Smooth muscle cell of the brain vasculature (primary cell): Measurements from ENCODE around the gene MZT2B.
"Not testable (repeated sequence)": the region's sequence is repeated elsewhere in the genome, so short reads cannot be mapped to it uniquely, and the experiment has no call there.

ENCODE experiments used
- DNase-seq: peaks from one replicate; pipeline ENCODE4 v3.0.0-alpha.2; 2012; ENCODE audit warnings: low read depth, low spot score

The MZT2B gene

GRCh38 chr2:130181880-130182682 lies at the start of gene MZT2B:
MZT2B (plus strand) TSS chr2:130182262; CDS start chr2:130182283, 21 bp downstream.
- DNase-seq, result peak; percentile 41

GRCh38 chr2:130135692-130136541 lies 46.1 kb upstream of the MZT2B start:
- DNase-seq, result no peak

GRCh38 chr2:130136546-130136945 lies 45.5 kb upstream of the MZT2B start:
- DNase-seq, result not testable (repeated sequence)

GRCh38 chr2:130137118-130137517 lies 44.9 kb upstream of the MZT2B start:
- not testable (repeated sequence) for DNase-seq

GRCh38 chr2:130138326-130138725 lies 43.7 kb upstream of the MZT2B start:
- DNase-seq, result not testable (repeated sequence)

GRCh38 chr2:130138841-130139251 lies 43.2 kb upstream of the MZT2B start:
- not testable (repeated sequence) for DNase-seq

- DNase-seq, result not testable (repeated sequence)
Measured at GRCh38 chr2:130139331-130140280, 42.5 kb upstream of the MZT2B start.

- DNase-seq, result not testable (repeated sequence)
Measured at GRCh38 chr2:130140516-130140915, 41.5 kb upstream of the MZT2B start.

GRCh38 chr2:130141002-130141401 lies 41.1 kb upstream of the MZT2B start:
- DNase-seq, result not testable (repeated sequence)

GRCh38 chr2:130141645-130142370 lies 40.3 kb upstream of the MZT2B start:
- not testable (repeated sequence) for DNase-seq

GRCh38 chr2:130142396-130143265 lies 39.4 kb upstream of the MZT2B start:
- not testable (repeated sequence) for DNase-seq

- not testable (repeated sequence) for DNase-seq
Measured at GRCh38 chr2:130143266-130144039, 38.6 kb upstream of the MZT2B start.

GRCh38 chr2:130145006-130145414 lies 37.1 kb upstream of the MZT2B start, which contains the start of gene CCDC74B:
CCDC74B (minus strand) TSS chr2:130145112; CDS start chr2:130144996, 116 bp downstream.
- not testable (repeated sequence) for DNase-seq

- DNase-seq, result not testable (repeated sequence)
Measured at GRCh38 chr2:130148515-130148914, 33.5 kb upstream of the MZT2B start.

GRCh38 chr2:130150181-130151144 lies 31.6 kb upstream of the MZT2B start:
- DNase-seq, result no peak

- not testable (repeated sequence) for DNase-seq
Measured at GRCh38 chr2:130151145-130151512, 30.9 kb upstream of the MZT2B start.

- not testable (repeated sequence) for DNase-seq
Measured at GRCh38 chr2:130152136-130152815, 29.8 kb upstream of the MZT2B start.
